GM23248 (cell line): Measurements from ENCODE around the gene TENM3. TPM values are rescaled to one million over a fixed set of nuclear protein-coding genes. Genes with fewer than 3 reads are reported as not detected.

Experiments used
- DNase-seq: peaks from one replicate; pipeline ENCODE4 v3.0.0-alpha.2; 2015
- H2AFZ ChIP-seq: fragments of 200-600 bp; sonication (generic); 2 replicates; pipeline ENCODE4 v1.6.1; 2016; ENCODE audit warnings: antibody characterized with exemption
- H3F3A ChIP-seq: fragments of 200-600 bp; sonication (generic); 2 replicates; pipeline ENCODE4 v1.6.1; 2016; ENCODE audit warnings: mild to moderate bottlenecking, antibody characterized with exemption, mixed run types; ENCODE audit not compliant: insufficient read depth
- H3K27ac ChIP-seq: fragments of 200-600 bp; sonication (generic); 2 replicates; pipeline ENCODE4 v1.5.1; 2016; ENCODE audit warnings: mild to moderate bottlenecking
- H3K27me3 ChIP-seq: fragments of 200-600 bp; sonication (generic); replicated peaks from 2 replicates; pipeline ENCODE4 v1.6.1; 2016; ENCODE audit warnings: mild to moderate bottlenecking; ENCODE audit not compliant: insufficient read depth
- H3K36me3 ChIP-seq: fragments of 200-600 bp; sonication (generic); 2 replicates; pipeline ENCODE4 v1.6.1; 2016; ENCODE audit warnings: low read depth, mild to moderate bottlenecking
- H3K4me1 ChIP-seq: fragments of 200-600 bp; sonication (generic); 2 replicates; pipeline ENCODE4 v1.6.1; 2016; ENCODE audit warnings: mild to moderate bottlenecking; ENCODE audit not compliant: insufficient read depth
- H3K4me2 ChIP-seq: fragments of 200-600 bp; sonication (generic); one replicate; pipeline ENCODE4 v1.6.1; 2016; ENCODE audit warnings: mild to moderate bottlenecking; ENCODE audit not compliant: unreplicated experiment
- H3K4me3 ChIP-seq: fragments of 200-600 bp; sonication (generic); 2 replicates; pipeline ENCODE4 v1.5.1; 2016; ENCODE audit warnings: mild to moderate bottlenecking
- H3K79me2 ChIP-seq: fragments of 200-600 bp; sonication (generic); 2 replicates; pipeline ENCODE4 v1.6.1; 2016; ENCODE audit warnings: mild to moderate bottlenecking; ENCODE audit not compliant: insufficient read depth
- H3K9ac ChIP-seq: fragments of 200-600 bp; sonication (generic); 2 replicates; pipeline ENCODE4 v1.6.1; 2016; ENCODE audit warnings: mild to moderate bottlenecking
- H3K9me2 ChIP-seq: fragments of 200-600 bp; sonication (generic); 2 replicates; pipeline ENCODE4 v1.6.1; 2016; ENCODE audit warnings: mixed run types, mild to moderate bottlenecking, moderate library complexity; ENCODE audit not compliant: insufficient read depth
- H3K9me3 ChIP-seq: fragments of 200-600 bp; sonication (generic); one replicate; pipeline ENCODE4 v1.6.1; 2017; ENCODE audit warnings: low read depth
- H4K20me1 ChIP-seq: fragments of 200-600 bp; sonication (generic); 2 replicates; pipeline ENCODE4 v1.6.0; 2016; ENCODE audit not compliant: insufficient read depth
- EZH2 ChIP-seq: fragments of 200-600 bp; sonication (generic); IDR thresholded peaks from 2 replicates; pipeline ENCODE4 v1.6.1; 2018; ENCODE audit warnings: antibody characterized with exemption, mild to moderate bottlenecking; ENCODE audit not compliant: insufficient read depth, poor library complexity, severe bottlenecking
- EZH2phosphoT487 ChIP-seq: fragments of 200-600 bp; sonication (generic); IDR thresholded peaks from 2 replicates; pipeline ENCODE4 v1.6.1; 2018; ENCODE audit warnings: antibody characterized with exemption, moderate library complexity, mild to moderate bottlenecking, low read depth; ENCODE audit not compliant: insufficient read depth
- WGBS, 2 experiments: methylation state at CpG; one replicate each; pipeline ENCODE4 v1.1.6; 2015 to 2017; ENCODE audit warnings: low lambda C conversion rate in 2 of 2, low coverage in 1 of 2; ENCODE audit errors: missing lambda C conversion rate in 2 of 2; 5-methylcytosine and 5-hydroxymethylcytosine counted together
- in situ Hi-C: fragments of 300-500 bp; cut with MboI; formaldehyde crosslinking; loops from 2 replicates; pipeline ENCODE4 v1.15.0; 2020
- polyA plus RNA-seq: library from polyadenylated mRNA; unstranded; fragments of >200 nt; fragmentation: Nextera tagmentation; extraction: Ambion mirVana; gene quantifications from 2 replicates; pipeline ENCODE4 v1.2.1, GENCODE V29; 2016
- total RNA-seq: library from RNA; depleted of rRNA; stranded (reverse); fragments of >200 nt; shearing (Covaris generic); gene quantifications from 2 replicates; pipeline ENCODE4 v1.2.3, GENCODE V29; 2014

The TENM3 gene
- total and polyA plus RNA-seq, 2 experiments from 2014 or later, result 0.83 to 8.1 TPM

- Histone ChIP-seq H3K4me1 (no peaks in the 10 kb centered on the region), H3K9me2 (no peaks in the 10 kb centered on the region), H3K9me3 (no peaks in the 10 kb centered on the region), H3K9ac (no peak overlapping the region), H3K36me3 (no peaks in the 10 kb centered on the region), H4K20me1 (no peaks in the 10 kb centered on the region), H3K4me3 (no peak overlapping the region), H3K4me2 (no peak overlapping the region), H2AFZ (no peak overlapping the region), H3K27me3 (no peaks in the 10 kb centered on the region), H3F3A (no peaks in the 10 kb centered on the region), H3K79me2 (no peaks in the 10 kb centered on the region), H3K27ac (no peak overlapping the region)
- in situ Hi-C loops, result no loop called here
- TF ChIP-seq EZH2phosphoT487 (no peak), EZH2 (no peak)
- 2 to 5% methylated on average over 1 of the region's 1 CpG for WGBS, 2 experiments
- DNase-seq, result no peak
Observed at GRCh38 chr4:182337366-182337765, 94.2 kb downstream of the TENM3 start.

DNA sequence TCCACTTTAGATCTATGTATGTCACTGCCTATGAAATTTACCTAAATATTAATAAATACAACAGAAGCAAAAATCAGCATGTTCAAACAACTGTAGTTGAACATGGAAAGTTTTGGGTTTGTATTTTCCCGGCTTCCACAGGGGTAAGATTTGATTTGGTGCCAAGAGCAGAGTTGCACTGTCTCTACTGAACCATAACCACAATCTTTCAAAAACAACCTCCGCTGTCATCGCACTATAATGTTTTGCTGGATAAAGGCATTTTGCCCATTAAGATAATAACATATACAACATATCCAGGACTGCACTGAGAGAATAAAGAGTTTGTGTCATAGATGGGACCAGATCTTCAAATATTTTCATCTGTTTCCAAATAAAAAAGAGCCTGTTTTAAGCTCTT is 94.9 kb downstream of the TENM3 start:
- DNase-seq, result no peak

GRCh38 chr4:182338746-182339145 is 95.5 kb downstream of the TENM3 start:
- H2AFZ ChIP-seq, result no peak overlapping the region
- no peaks in the 10 kb centered on the region for H3K36me3 ChIP-seq
- no peaks in the 10 kb centered on the region for H4K20me1 ChIP-seq
- no peaks in the 10 kb centered on the region for H3K79me2 ChIP-seq
- H3K4me2 ChIP-seq, result no peak overlapping the region
- TF ChIP-seq EZH2 (no peak), EZH2phosphoT487 (no peak)
- no peaks in the 10 kb centered on the region for H3K9me3 ChIP-seq
- no peaks in the 10 kb centered on the region for H3K27me3 ChIP-seq
- no peak overlapping the region for H3K27ac ChIP-seq
- no peak overlapping the region for H3K4me3 ChIP-seq
- H3F3A ChIP-seq, result no peaks in the 10 kb centered on the region
- WGBS, 2 experiments, result 0 to 2% methylated on average over 2 of the region's 2 CpGs
- no peaks in the 10 kb centered on the region for H3K9me2 ChIP-seq
- DNase-seq, result no peak
- H3K4me1 ChIP-seq, result no peaks in the 10 kb centered on the region
- in situ Hi-C loops, result no loop called here
- no peak overlapping the region for H3K9ac ChIP-seq

More for the DNA sequence above, 94.9 kb downstream of the TENM3 start:
- H3K27ac ChIP-seq, result no peak overlapping the region
- TF ChIP-seq EZH2 (no peak), EZH2phosphoT487 (no peak)
- no peak overlapping the region for H3K4me3 ChIP-seq
- H3K9me3 ChIP-seq, result no peaks in the 10 kb centered on the region
- H3K9ac ChIP-seq, result no peak overlapping the region
- H3F3A ChIP-seq, result no peaks in the 10 kb centered on the region
- H3K27me3 ChIP-seq, result no peaks in the 10 kb centered on the region
- H3K4me2 ChIP-seq, result no peak overlapping the region
- no peaks in the 10 kb centered on the region for H3K36me3 ChIP-seq
- no peak overlapping the region for H2AFZ ChIP-seq
- H3K9me2 ChIP-seq, result no peaks in the 10 kb centered on the region
- no peaks in the 10 kb centered on the region for H3K4me1 ChIP-seq
- H3K79me2 ChIP-seq, result no peaks in the 10 kb centered on the region
- in situ Hi-C loops, result no loop called here
- WGBS, 2 experiments, result 31 to 33% methylated on average over 3 of the region's 3 CpGs
- H4K20me1 ChIP-seq, result no peaks in the 10 kb centered on the region

DNA sequence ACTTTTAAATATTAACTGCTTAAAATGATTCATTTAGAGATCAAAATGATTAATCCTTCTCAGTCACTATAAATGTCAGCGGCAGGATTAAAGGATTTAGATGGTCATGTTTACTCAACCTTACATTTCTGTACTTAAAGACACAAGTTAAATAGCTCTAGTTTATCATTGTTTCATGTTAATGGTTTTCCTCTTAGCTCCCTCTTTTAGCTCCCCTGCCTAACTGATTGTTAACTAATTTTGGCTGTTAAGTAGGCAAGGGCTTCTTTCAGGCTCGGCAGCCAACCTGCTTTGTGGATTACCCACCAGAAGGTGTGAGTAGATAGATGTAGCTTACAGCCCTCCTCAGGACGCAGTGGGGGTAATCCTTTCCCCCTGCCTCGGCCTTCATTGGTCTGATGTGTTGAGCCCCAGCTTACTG is 96.0 kb downstream of the TENM3 start:
- H4K20me1 ChIP-seq, result no peaks in the 10 kb centered on the region
- H2AFZ ChIP-seq, result no peak overlapping the region
- H3K27ac ChIP-seq, result no peak overlapping the region
- no peak overlapping the region for H3K4me2 ChIP-seq
- no peaks in the 10 kb centered on the region for H3K36me3 ChIP-seq
- no peaks in the 10 kb centered on the region for H3K4me1 ChIP-seq
- DNase-seq, result no peak
- no peaks in the 10 kb centered on the region for H3K9me3 ChIP-seq
- WGBS, 2 experiments, result 18 to 23% methylated on average over 4 of the region's 4 CpGs
- in situ Hi-C loops, result no loop called here
- no peaks in the 10 kb centered on the region for H3K9me2 ChIP-seq
- no peak overlapping the region for H3K9ac ChIP-seq
- no peaks in the 10 kb centered on the region for H3F3A ChIP-seq
- no peak overlapping the region for H3K4me3 ChIP-seq
- H3K27me3 ChIP-seq, result no peaks in the 10 kb centered on the region
- TF ChIP-seq EZH2phosphoT487, result no peak
- no peak for TF ChIP-seq EZH2
- H3K79me2 ChIP-seq, result no peaks in the 10 kb centered on the region

GRCh38 chr4:182343453-182343852 is 100.3 kb downstream of the TENM3 start:
- Histone ChIP-seq H3K36me3 (no peaks in the 10 kb centered on the region), H3K79me2 (no peaks in the 10 kb centered on the region), H3K27ac (no peak overlapping the region), H3K4me2 (no peak overlapping the region), H4K20me1 (no peaks in the 10 kb centered on the region), H3K9ac (no peak overlapping the region), H3K4me3 (no peak overlapping the region), H3K9me2 (no peaks in the 10 kb centered on the region), H3K9me3 (no peaks in the 10 kb centered on the region), H3F3A (no peaks in the 10 kb centered on the region), H3K27me3 (no peaks in the 10 kb centered on the region), H3K4me1 (no peaks in the 10 kb centered on the region), H2AFZ (no peak overlapping the region)
- in situ Hi-C loops, result no loop called here
- 22 to 44% methylated on average over 4 of the region's 4 CpGs for WGBS, 2 experiments
- TF ChIP-seq EZH2 (no peak), EZH2phosphoT487 (no peak)
- no peak for DNase-seq
